ENCODE data around the gene SCARF2. TPM values are rescaled to one million over a fixed set of nuclear protein-coding genes. Genes with fewer than 3 reads are reported as not detected.

The SCARF2 gene
- total RNA-seq, 1 experiment from 2014 or later, result 26.3 TPM

DNA sequence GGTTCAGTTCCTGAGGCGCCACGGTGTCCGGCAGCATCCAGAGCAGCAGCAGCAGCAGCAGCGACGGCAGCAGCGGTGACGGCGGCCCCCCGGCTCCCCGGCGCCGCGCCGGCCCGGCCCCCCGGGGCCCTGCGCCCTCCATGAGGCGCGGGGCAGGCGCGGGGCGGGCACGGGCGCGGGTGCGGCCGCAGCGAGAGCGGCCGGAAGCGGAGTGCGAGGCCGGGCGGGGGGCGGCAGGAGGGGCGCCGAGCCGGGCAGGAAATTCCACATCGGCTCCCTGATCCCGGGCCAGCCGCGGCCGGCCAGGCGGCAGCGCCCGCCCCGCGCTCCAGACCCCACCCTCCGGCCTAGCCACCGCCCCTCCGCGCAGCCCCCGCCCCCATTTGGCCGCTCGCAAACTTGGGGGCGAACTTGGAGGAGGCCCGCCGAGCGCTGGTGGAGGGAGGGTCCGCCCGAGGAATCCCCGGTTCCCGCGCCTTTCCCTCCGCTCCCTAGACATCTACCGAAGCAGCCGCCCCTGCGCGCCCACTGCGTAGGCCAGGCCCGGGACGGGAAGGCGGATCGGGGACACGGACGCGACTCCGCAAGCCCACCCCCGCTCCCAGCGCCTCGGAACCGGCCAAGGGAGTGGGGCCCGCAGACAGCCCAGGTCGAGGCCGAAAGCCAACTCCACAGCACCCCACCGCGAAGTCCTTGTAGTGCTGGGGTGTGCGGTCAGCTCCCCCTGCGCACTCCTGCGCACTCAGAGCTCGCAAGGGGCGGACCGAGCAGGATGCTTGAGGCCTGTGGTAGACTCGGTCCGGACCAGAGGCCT lies at the start of gene SCARF2 (continued):
- TF ChIP-seq, protein P1, sequence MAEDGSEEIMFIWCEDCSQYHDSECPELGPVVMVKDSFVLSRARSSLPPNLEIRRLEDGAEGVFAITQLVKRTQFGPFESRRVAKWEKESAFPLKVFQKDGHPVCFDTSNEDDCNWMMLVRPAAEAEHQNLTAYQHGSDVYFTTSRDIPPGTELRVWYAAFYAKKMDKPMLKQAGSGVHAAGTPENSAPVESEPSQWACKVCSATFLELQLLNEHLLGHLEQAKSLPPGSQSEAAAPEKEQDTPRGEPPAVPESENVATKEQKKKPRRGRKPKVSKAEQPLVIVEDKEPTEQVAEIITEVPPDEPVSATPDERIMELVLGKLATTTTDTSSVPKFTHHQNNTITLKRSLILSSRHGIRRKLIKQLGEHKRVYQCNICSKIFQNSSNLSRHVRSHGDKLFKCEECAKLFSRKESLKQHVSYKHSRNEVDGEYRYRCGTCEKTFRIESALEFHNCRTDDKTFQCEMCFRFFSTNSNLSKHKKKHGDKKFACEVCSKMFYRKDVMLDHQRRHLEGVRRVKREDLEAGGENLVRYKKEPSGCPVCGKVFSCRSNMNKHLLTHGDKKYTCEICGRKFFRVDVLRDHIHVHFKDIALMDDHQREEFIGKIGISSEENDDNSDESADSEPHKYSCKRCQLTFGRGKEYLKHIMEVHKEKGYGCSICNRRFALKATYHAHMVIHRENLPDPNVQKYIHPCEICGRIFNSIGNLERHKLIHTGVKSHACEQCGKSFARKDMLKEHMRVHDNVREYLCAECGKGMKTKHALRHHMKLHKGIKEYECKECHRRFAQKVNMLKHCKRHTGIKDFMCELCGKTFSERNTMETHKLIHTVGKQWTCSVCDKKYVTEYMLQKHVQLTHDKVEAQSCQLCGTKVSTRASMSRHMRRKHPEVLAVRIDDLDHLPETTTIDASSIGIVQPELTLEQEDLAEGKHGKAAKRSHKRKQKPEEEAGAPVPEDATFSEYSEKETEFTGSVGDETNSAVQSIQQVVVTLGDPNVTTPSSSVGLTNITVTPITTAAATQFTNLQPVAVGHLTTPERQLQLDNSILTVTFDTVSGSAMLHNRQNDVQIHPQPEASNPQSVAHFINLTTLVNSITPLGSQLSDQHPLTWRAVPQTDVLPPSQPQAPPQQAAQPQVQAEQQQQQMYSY (CRISPR knock-in tag; IDR thresholded peaks at IDR 0.05), result peak; percentile 76
- TF ChIP-seq ATF1 (CRISPR knock-in tag; IDR thresholded peaks at IDR 0.05) (no peak), ZBTB21 (CRISPR knock-in tag; IDR thresholded peaks at IDR 0.05; ENCODE audit: borderline replicate concordance) (no peak), SMAD4 (CRISPR knock-in tag; IDR thresholded peaks at IDR 0.05) (no peak), ZNF423 (CRISPR knock-in tag; IDR thresholded peaks at IDR 0.05) (no peak; the same call in 1 of the 2 replicates), MYBL2 (CRISPR knock-in tag; IDR thresholded peaks at IDR 0.05) (no peak), HMGA2 (CRISPR knock-in tag; IDR thresholded peaks at IDR 0.05) (no peak), KAT7 (CRISPR knock-in tag; IDR thresholded peaks at IDR 0.05; ENCODE audit: borderline replicate concordance) (no peak)
- TF ChIP-seq, protein P2, sequence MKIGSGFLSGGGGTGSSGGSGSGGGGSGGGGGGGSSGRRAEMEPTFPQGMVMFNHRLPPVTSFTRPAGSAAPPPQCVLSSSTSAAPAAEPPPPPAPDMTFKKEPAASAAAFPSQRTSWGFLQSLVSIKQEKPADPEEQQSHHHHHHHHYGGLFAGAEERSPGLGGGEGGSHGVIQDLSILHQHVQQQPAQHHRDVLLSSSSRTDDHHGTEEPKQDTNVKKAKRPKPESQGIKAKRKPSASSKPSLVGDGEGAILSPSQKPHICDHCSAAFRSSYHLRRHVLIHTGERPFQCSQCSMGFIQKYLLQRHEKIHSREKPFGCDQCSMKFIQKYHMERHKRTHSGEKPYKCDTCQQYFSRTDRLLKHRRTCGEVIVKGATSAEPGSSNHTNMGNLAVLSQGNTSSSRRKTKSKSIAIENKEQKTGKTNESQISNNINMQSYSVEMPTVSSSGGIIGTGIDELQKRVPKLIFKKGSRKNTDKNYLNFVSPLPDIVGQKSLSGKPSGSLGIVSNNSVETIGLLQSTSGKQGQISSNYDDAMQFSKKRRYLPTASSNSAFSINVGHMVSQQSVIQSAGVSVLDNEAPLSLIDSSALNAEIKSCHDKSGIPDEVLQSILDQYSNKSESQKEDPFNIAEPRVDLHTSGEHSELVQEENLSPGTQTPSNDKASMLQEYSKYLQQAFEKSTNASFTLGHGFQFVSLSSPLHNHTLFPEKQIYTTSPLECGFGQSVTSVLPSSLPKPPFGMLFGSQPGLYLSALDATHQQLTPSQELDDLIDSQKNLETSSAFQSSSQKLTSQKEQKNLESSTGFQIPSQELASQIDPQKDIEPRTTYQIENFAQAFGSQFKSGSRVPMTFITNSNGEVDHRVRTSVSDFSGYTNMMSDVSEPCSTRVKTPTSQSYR (CRISPR knock-in tag; IDR thresholded peaks at IDR 0.05), result no peak
- TF ChIP-seq, protein P3, sequence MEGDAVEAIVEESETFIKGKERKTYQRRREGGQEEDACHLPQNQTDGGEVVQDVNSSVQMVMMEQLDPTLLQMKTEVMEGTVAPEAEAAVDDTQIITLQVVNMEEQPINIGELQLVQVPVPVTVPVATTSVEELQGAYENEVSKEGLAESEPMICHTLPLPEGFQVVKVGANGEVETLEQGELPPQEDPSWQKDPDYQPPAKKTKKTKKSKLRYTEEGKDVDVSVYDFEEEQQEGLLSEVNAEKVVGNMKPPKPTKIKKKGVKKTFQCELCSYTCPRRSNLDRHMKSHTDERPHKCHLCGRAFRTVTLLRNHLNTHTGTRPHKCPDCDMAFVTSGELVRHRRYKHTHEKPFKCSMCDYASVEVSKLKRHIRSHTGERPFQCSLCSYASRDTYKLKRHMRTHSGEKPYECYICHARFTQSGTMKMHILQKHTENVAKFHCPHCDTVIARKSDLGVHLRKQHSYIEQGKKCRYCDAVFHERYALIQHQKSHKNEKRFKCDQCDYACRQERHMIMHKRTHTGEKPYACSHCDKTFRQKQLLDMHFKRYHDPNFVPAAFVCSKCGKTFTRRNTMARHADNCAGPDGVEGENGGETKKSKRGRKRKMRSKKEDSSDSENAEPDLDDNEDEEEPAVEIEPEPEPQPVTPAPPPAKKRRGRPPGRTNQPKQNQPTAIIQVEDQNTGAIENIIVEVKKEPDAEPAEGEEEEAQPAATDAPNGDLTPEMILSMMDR (IDR thresholded peaks at IDR 0.05), result no peak
- TF ChIP-seq, protein P4, sequence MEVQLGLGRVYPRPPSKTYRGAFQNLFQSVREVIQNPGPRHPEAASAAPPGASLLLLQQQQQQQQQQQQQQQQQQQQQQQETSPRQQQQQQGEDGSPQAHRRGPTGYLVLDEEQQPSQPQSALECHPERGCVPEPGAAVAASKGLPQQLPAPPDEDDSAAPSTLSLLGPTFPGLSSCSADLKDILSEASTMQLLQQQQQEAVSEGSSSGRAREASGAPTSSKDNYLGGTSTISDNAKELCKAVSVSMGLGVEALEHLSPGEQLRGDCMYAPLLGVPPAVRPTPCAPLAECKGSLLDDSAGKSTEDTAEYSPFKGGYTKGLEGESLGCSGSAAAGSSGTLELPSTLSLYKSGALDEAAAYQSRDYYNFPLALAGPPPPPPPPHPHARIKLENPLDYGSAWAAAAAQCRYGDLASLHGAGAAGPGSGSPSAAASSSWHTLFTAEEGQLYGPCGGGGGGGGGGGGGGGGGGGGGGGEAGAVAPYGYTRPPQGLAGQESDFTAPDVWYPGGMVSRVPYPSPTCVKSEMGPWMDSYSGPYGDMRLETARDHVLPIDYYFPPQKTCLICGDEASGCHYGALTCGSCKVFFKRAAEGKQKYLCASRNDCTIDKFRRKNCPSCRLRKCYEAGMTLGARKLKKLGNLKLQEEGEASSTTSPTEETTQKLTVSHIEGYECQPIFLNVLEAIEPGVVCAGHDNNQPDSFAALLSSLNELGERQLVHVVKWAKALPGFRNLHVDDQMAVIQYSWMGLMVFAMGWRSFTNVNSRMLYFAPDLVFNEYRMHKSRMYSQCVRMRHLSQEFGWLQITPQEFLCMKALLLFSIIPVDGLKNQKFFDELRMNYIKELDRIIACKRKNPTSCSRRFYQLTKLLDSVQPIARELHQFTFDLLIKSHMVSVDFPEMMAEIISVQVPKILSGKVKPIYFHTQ (CRISPR knock-in tag; IDR thresholded peaks at IDR 0.05), result no peak

DNA sequence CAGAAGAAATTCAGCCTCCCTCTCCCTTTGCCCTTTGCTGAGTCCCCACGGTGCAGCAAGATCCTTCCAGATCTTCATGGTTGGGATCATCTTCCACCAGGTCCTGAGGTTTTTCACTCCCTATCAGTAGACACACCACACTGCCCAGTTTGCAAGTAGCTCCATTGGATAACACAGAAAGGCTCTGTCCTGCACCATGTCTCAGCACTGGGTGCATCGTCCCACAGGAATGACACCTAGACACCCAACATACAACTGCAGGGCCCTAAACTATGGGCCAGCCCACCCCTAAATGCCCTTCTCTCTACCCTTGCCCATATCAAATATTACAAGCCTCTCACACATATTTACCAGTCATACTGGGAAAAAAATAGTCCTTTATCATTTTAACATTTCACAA lies 48.6 kb upstream of the SCARF2 start:
- ChIA-PET CTCF (interaction anchor here (1.4 kb wide), 1 partner anchor 68 kb away, joined by 3 read pairs; no protein-coding TSS in a partner anchor), POLR2A (no interaction called here)
- Mint-ChIP-seq H3K9me3 (0 out of 2 replicates have a peak, but pooled peaks cover 7% of the 10 kb centered on the region), H3K4me1 (peaks cover 6% of the 10 kb centered on the region), H3K36me3 (peaks cover 12% of the 10 kb centered on the region), H3K27me3 (ENCODE audit: low read depth) (no peaks in the 10 kb centered on the region), H3K27ac (peak overlapping the region; percentile 72; the same call in 1 of the 2 replicates), H3K4me3 (no peak overlapping the region)
- DNase-seq (ENCODE audit: low spot score) (no peak), ATAC-seq (no peak)
- TF ChIP-seq KAT7 (CRISPR knock-in tag; IDR thresholded peaks at IDR 0.05; ENCODE audit: borderline replicate concordance) (no peak), HMGA2 (CRISPR knock-in tag; IDR thresholded peaks at IDR 0.05) (no peak), NR3C1 (CRISPR knock-in tag; conservative IDR thresholded peaks at IDR 0.05; ENCODE audit: low read depth) (no peak), FOXJ3 (CRISPR knock-in tag; IDR thresholded peaks at IDR 0.05; ENCODE audit: borderline replicate concordance) (no peak)
- TF ChIP-seq, protein P5, sequence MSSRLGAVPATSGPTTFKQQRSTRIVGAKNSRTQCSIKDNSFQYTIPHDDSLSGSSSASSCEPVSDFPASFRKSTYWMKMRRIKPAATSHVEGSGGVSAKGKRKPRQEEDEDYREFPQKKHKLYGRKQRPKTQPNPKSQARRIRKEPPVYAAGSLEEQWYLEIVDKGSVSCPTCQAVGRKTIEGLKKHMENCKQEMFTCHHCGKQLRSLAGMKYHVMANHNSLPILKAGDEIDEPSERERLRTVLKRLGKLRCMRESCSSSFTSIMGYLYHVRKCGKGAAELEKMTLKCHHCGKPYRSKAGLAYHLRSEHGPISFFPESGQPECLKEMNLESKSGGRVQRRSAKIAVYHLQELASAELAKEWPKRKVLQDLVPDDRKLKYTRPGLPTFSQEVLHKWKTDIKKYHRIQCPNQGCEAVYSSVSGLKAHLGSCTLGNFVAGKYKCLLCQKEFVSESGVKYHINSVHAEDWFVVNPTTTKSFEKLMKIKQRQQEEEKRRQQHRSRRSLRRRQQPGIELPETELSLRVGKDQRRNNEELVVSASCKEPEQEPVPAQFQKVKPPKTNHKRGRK (CRISPR knock-in tag; IDR thresholded peaks at IDR 0.05; ENCODE audit: borderline replicate concordance), result no peak

Data from WTC11 (cell line).